HG03378 (cell line): Measurements from ENCODE around the gene RC3H1.
"Not testable (repeated sequence)": the region's sequence is repeated elsewhere in the genome, so short reads cannot be mapped to it uniquely, and the experiment has no call there.

Source experiments
- ATAC-seq: cut with Tn5 transposase; IDR thresholded peaks from one replicate; pipeline ENCODE4 v1.9.1; 2021; ENCODE audit warnings: mild to moderate bottlenecking, moderate library complexity; ENCODE audit not compliant: unreplicated experiment

RC3H1 gene

DNA sequence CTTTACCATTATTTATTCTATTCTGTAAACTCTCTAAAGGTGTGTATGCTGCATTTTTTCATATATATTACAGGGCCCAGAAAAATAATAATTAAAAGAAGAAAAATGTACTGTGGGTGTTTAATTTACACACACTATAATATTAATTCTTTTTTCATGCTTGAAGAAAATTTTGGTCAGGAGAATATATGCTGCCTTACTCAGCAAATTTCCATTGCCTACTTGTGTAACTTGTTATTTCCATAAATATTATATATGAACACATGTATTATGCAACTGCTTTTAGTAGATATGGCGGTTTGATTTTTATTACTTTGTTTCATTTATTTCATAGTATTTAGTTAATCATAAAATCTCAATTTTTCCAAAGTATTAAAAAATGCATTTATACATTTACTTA, 58.7 kb downstream of the RC3H1 start:
- no peak for ATAC-seq

DNA sequence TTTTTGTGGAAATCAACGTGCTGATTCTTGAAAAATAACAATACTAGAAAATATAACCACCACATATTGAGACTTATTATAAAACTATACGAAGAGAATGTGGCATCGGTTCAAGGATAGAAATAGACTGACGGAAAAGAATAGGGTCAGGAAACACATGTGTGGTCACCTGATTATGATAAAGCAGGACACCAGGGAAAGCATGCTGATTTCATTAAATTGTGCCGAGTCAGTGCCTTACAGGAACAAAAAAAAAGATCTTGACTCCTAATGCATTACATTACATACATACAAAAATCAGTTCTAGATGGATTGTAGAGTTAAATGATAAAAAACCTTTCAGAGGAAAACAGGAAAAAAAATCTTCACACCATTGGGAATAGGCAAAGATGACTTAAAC, 61.5 kb downstream of the RC3H1 start:
- no peak for ATAC-seq

DNA sequence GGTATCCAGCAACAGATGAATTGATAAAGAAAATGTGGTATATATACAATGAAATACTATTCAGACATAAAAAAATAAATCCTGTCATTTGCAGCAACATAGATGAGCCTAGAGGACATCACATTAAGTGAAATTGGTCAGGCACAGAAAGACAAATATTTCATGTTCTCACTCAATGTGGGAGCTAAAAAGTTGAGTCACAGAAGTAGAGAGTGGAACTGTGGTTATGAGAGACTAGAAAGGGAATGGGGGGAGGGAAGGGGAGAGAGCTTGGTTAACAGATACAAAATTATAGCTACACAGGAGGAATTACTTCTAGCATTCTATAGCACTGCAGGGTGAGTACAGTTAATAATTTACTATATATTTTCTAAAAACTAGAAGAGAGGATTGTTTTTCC, 68.0 kb downstream of the RC3H1 start:
- ATAC-seq = no peak

DNA sequence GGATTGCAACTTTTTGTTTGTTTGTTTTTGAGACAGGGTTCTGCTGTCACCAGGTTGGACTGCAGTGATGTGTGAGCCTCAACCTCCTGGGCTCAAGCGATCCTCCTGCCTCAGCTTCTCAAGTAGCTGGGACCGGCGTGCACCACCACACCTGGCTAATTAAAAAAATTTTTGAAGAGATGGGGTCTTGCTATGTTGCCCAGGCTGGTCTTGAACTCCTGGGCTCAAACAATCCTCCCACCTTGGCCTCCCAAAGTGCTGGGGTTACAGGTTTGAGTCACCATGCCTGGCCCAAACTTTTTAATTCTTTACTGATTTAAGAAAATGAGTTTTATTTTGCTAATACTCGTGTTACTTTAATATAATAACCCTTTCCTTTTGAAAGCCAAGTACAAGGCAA, 73.6 kb downstream of the RC3H1 start:
- no peak for ATAC-seq

DNA sequence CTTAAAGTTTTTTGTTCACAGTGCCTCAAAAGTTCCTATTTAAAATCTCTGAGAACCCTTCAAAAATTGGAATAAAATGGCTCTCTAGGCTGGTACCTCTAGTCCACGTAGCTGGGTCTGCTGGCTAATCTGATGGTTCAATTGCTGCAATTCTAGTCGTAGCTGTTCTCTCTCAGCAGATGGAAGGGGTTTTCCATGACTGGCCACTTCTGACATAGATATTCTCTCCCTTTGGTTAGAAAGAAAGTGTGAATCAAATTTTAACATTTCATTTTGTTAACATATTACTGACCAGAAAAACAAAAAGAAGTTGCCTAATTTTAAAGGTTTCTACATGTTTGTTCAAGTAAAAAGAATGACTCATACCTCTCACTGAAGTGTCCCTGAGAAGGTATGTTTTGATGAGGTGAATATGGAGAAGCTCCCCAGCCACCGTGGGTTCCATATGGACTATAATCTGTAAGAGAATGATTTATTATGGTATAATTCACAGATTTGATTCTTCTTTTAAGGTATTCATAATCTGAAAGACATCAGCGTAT, 75.7 kb downstream of the RC3H1 start:
- no peak for ATAC-seq

DNA sequence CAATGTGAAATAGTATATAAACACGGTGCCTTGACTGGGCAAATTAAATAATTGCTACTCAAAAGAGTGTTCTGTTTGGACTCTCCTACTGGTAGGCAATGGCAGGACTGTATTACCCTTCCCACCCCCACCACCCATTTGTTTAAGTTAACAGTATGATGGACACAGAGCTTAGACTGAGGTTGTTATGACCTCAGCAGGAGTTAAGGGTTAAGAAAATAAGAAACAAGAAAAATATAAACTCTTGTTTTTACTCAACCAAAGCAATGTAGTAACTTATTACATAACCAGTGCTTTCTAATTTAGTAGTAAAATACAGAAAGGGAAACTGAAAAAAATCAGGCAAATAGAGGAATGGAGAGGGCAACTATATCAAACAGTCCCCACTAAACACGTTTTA, 85.1 kb downstream of the RC3H1 start:
- ATAC-seq = no peak

DNA sequence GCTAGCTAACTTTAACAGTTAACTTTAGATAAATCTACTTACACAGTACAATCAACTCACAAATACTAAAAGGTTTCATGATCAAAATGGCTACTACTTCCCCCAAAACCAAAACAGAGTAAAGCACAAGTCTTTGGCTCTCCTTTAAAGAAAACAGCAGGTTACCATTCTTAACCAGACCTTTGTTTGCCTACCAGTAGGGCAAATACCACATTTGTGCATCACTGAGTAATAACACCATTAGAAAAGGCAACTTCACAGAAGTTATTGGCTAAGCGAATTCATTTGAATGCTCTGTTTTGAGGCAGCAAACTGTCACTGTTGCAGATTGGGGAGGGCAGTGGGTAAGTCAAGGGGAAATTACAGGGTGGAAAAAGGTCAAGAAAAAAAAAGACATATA, 87.7 kb downstream of the RC3H1 start:
- no peak for ATAC-seq

DNA sequence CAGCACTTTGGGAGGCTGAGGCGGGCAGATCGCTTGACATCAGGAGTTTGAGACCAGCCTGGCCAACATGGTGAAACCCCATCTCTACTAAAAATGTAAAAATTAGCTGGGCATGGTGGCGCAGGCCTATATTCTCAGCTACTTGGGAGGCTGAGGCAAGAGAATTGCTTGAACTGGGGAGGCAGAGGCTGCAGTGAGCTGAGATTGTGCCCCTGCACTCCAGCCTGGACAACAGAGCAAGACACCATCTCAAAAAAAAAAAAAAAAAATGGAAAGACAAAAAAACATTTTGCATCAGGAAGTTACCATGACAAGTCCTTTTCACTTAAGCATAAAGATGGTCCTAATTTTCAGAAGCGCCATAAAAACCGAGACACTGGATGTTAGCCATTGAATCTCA, 91.6 kb downstream of the RC3H1 start:
- not testable (repeated sequence) for ATAC-seq

DNA sequence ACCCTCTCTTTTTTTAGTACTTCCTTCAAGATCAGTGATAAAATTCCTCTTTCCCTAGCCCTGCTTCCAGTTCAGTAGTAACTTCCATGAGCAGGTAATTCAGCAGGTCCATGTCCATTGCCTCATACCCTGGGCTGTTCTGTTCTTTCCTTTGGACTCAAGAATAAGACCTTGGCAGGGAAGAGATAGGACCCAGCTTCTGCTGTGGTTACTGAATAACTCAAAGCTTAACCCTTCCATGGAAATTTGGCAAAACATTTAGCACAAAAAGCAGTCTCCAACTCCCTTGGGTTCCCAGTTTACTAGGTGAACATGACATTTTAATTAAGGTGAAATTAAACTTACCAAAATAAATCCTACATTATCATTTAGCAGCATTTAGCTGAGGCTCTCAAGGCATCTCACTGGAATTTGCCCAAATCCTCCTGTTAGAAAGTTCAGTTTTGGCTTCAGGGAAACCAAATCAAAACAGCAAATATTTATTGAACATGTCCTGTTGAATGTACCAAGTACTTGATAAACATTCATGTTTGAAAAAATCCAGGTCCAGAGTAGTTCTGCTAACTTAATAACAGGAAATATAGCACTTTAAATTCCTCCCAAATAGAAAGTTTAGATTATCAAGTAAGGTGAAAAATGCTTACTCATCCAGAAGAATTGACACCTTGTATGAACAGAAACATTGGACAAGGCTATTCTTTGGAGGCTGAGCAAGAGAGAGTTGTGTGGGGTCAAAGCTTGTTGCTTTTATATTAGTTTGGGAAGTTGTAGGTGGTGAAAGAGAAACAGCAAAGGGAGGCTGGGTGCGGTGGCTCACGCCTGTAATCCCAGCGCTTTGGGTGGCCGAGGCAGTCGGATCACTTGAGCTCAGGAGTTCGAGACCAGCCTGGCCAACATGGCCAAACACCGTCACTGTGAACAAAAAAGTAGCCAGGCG, 96.6 kb downstream of the RC3H1 start:
- ATAC-seq = no peak

DNA sequence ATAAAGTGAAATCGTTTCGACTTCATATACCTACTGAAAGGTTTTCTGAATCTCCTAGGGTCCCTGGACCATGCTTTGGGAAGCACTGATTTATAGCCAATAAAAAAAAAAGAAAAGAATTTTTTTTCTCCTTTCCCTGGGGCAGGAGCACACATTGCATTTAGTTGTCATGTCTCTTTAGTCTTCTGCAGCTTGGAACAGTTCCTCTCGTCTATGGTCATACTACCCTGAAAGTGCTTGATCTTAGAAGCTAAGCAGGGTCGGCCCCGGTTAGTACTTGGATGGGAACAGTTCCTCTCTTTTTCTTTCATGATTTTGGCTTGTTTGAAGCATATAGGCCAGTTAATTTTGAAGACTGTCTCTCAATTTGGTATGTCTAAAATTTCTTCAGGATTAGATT, 101.3 kb downstream of the RC3H1 start:
- no peak for ATAC-seq

DNA sequence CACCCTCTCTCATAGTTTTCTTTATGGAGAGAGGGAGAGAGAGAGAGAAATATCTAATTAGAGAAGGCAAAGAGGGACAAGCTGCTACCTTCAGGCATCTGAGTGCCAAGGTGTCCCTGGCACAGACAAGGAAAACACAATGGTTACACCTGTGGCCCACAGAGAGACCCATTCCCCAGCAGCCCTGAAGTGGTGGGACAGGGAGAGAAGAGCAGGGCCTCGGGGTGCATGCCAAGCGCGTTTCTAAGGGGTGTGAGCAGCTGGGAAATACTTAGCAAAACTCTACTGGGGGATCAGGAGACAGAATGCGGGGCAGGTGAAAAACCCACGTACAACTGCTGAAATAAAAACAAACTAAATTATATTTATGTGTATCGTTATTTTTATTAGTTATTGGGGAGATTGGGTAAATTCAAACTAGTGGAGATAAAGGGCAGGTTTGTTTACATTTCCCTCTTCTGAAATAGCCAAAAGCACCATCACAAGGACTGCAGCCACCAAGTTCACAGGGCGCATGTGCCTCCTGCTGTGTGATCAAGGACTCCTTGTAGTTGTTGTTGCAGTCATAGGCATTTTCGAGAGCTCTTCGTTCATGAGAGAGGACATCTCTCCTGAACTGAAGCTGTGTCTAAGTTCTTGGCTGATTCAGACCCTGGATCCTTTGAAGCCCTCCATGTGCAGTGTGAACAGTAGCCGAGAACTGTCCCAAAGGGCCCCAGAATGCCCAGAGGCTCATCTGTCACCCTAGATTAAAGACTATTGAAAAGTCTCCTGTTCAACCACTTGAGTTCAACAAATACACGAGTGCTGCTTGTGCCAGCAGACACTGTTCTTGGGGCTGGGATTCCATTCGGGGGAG, 104.3 kb downstream of the RC3H1 start:
- ATAC-seq = no peak

DNA sequence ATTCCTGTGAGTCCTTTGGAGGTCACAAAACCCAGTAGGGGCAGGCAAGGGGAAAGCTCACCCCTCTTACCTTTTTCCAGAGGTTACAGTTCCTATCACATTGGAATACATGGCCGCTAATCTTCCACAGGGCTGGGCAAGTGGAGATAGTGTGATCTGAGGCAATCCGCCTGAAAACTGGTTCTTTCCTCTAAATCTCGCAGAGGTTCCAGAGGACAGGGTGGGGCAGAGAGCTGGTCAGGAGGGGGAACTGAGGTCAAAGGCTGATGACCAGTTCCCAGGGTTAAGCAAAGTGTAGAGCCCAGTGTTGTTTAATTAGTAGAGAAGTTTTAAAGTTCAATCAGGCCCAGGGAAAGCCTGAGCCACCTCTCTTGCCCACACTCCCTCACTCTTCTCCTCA, 105.0 kb downstream of the RC3H1 start, which contains the start of gene SERPINC1:
TSS of gene SERPINC1 (minus strand) at position 179 of the 400 bp plus-strand sequence. CDS start at position 111, 68 bp downstream.
- no peak for ATAC-seq

DNA sequence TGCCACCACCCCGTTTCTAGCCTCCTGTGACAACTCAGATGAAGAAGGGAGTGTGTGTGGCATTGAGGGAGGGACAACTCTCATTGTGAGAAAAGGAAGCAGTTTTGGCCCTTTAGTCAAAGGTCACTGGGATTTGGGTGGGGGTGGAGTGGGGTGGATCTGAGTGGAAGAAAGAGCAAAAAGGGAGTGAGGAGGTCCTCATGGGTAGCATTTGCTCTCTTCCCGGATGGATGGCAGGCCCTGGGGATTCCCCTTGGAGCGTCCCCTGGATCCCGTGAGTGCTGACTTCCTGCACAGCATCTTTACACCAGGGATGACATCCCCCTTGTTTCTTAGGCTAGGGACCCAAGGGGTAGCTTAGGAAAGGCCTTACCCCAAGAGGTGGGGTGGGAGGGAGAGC, 105.5 kb downstream of the RC3H1 start:
- no peak for ATAC-seq

DNA sequence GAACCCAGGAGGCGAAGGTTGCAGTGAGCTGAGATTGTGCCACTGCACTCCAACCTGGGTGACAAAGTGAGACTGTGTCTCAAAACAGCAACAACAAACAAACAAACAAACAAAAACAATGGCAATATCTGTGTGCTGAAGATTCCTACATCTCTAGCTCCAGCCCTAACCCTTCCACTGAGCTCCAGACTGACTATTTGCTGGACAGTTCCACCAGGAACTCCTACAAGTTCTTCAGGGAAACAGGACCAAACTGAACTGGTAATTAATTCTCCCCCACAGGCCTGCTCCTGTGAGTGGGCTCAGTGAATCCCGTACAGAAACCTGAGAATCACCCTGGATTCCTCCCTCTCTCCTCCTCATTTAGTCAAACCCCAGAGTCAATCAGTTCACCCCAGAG, 106.6 kb downstream of the RC3H1 start:
- ATAC-seq = no peak

DNA sequence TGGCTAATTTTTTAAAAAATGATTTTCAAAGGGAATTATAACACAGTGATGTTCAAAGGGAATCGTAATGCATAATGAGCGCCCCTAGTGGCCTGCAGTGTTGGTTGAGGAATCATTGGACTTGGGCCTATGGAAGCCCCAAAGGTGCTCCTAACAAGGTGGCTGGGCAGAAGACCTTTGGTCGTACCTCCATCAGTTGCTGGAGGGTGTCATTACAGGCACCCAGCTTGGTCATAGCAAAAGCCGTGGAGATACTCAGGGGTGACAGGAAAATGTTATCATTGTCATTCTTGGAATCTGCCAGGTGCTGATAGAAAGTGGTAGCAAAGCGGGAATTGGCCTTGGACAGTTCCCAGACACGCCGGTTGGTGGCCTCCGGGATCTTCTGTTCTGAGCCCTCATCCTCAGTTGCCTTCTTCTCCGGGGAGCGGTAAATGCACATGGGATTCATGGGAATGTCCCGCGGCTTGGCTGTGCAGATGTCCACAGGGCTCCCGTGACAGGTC, 107.7 kb downstream of the RC3H1 start:
- ATAC-seq = no peak

DNA sequence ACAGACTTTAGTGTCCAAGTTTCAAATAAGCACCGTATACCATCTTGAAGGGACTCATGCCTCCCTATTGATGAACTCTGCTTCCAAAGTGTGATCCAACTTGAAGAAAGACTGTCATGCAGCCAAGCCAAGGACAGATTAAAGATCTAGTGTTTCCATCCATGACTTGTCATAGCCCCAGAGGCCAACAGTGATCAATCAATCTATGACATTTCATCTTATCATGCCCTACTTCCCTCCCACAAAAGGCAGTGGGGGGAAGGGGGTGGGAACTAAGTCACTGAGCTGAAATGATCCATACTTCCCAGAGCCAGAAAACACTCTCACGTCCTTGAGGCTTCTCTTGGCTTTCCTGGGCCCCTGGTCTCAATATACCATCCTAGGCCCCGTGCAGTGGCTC, 109.0 kb downstream of the RC3H1 start:
- no peak for ATAC-seq

DNA sequence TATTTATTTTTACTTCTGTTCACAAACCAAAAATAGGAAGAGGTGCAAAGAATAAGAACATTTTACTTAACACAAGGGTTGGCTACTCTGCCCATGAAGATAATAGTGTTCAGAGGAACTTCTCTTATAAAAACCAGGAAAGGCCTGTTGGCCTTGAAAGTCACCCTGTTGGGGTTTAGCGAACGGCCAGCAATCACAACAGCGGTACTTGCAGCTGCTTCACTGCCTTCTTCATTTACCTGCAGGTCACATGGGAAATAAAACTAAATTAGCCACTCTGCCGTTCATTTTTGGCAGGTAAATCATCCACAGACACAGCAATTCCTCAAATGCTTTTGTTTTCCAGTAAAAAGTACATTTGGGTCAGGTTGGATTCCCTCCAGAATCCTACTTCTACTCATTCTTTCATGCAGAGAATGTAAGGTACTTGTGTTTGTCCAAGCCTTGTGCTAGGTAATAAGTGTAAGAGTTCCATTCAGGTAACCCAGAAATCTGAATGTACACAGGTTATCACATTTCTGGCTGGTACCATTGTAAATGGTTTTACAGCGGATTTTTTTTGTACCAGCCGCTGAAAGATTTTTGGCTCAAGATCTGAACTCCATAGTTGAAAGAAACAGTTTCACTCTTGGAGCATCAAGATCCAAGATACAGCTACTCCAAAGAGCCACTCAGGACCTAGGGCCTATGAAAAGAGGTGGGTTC, 118.2 kb downstream of the RC3H1 start:
- ATAC-seq = no peak

DNA sequence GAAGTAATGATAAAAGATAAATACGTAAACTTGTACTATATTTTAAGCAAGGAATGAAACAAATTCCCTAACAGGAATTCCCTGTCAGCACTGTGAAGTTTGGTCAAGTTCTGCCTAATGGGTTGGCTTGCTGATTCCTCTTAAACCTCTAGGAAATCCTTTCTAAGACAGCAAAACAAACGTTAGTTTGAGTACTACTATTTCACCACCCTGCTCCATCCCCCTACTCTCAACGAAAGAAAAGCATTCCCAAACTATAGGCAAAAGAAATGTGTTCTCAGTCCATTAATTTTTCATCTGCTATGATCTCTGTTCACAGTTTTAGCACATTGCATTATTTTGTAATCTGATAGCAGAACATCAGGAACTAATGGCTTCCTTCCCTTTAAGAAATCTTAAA, 121.2 kb downstream of the RC3H1 start:
- no peak for ATAC-seq

DNA sequence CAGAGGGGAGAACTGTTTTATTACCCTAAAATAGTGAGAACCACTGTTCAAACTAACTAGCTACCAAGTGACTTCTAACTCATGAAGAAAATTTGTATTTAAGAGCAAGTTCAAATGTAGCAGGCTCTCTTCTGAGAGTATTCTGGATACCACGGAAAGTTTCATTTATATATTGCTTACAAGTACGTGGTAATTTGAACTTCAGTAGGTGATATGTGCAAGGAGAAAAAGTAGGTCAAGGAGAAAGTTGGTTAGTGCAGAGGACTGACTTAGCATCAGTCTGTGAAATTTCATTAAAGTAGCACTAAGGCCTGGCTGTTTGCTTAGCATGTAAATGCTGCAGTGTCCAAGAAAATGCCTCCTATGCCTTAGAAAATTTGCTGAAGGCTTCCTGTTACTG, 121.7 kb downstream of the RC3H1 start:
- ATAC-seq = no peak

DNA sequence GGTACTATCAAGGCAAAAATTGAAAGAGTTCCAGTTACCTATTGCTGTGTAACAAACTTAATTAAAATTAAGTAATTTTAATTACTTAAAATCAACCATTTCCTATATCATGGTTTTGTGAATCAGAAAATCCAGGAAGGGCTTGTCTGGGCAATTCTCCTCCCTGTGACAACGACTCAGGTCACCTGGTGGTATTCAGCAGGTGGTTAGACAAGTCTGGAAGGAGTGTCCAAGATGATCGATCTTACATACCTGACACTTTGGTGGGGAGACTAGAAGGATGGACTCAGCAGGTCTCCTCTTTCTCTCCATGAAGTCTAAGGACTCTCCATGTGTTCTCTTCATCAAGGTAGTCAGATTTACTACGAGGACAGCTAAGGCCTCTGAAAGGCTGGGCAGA, 128.0 kb downstream of the RC3H1 start:
- no peak for ATAC-seq

DNA sequence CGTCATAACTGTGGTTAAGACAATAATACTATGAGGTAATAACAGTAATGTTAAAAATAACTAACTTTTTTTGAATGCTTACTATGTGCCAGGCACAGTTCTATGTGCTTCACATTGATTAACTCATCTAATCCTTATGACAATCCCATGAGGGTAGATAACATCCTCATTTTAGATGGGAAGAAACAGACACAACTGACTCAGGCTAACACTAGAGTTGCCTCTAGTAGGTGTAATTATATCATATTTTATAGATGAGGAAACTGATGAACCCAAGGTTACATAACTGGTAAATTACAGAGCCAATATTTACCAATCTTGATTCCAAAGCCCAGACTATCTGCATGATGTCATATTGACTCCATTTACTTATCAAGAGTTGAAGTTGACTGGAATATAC, 128.5 kb downstream of the RC3H1 start:
- no peak for ATAC-seq
